Neural progenitor cell (in vitro differentiated cells): ENCODE data around the gene MPEG1. TPM values are rescaled to one million over a fixed set of nuclear protein-coding genes. Genes with fewer than 3 reads are reported as not detected.
A peak's percentile ranks its signal among the peaks of the same experiment; 100 is the strongest.

Experiments used
- DNase-seq: peaks from one replicate; pipeline ENCODE4 v3.0.0-alpha.2; 2016; ENCODE audit warnings: low spot score
- H2AFZ ChIP-seq: fragments of 200-600 bp; sonication (generic); replicated peaks from 2 replicates; pipeline ENCODE4 v1.6.1; 2016; ENCODE audit warnings: antibody characterized with exemption
- H3F3A ChIP-seq: fragments of 200-600 bp; sonication (generic); 2 replicates; pipeline ENCODE4 v1.6.1; 2016; ENCODE audit warnings: antibody characterized with exemption, low read depth
- H3K27ac ChIP-seq: fragments of 200-600 bp; sonication (generic); 2 replicates; pipeline ENCODE4 v1.5.1; 2016; ENCODE audit warnings: mild to moderate bottlenecking
- H3K27me3 ChIP-seq: fragments of 200-600 bp; sonication (generic); 2 replicates; pipeline ENCODE4 v1.6.1; 2016; ENCODE audit warnings: mild to moderate bottlenecking, moderate library complexity
- H3K36me3 ChIP-seq: fragments of 200-600 bp; sonication (generic); 2 replicates; pipeline ENCODE4 v1.5.1; 2016
- H3K4me1 ChIP-seq: fragments of 200-600 bp; sonication (generic); 2 replicates; pipeline ENCODE4 v1.6.1; 2016; ENCODE audit warnings: mixed run types
- H3K4me2 ChIP-seq: fragments of 200-600 bp; sonication (generic); 2 replicates; pipeline ENCODE4 v1.6.1; 2016
- H3K4me3 ChIP-seq: fragments of 200-600 bp; sonication (generic); 2 replicates; pipeline ENCODE4 v1.5.1; 2016
- H3K79me2 ChIP-seq: fragments of 200-600 bp; sonication (generic); 2 replicates; pipeline ENCODE4 v1.6.1; 2016; ENCODE audit warnings: low read depth
- H3K9ac ChIP-seq: fragments of 200-600 bp; sonication (generic); 2 replicates; pipeline ENCODE4 v1.6.1; 2016
- H3K9me3 ChIP-seq: fragments of 200-600 bp; sonication (generic); 2 replicates; pipeline ENCODE4 v1.5.1; 2016; ENCODE audit warnings: low read depth
- H4K20me1 ChIP-seq: fragments of 200-600 bp; sonication (generic); 2 replicates; pipeline ENCODE4 v1.6.1; 2016; ENCODE audit warnings: low read depth
- H3K27ac Mint-ChIP-seq: 3 replicates; pipeline ENCODE4 v1.8.0; 2021; ENCODE audit warnings: mixed read lengths
- H3K27me3 Mint-ChIP-seq: 2 replicates; pipeline ENCODE4 v1.8.0; 2022; ENCODE audit warnings: low read depth, mild to moderate bottlenecking, inconsistent platforms, moderate library complexity, mixed read lengths; ENCODE audit not compliant: insufficient read depth
- H3K36me3 Mint-ChIP-seq: 3 replicates; pipeline ENCODE4 v1.8.0; 2021; ENCODE audit warnings: mixed read lengths
- H3K4me1 Mint-ChIP-seq: 3 replicates; pipeline ENCODE4 v1.8.0; 2021; ENCODE audit warnings: mixed read lengths
- H3K4me3 Mint-ChIP-seq: 3 replicates; pipeline ENCODE4 v1.8.0; 2021; ENCODE audit warnings: mild to moderate bottlenecking, moderate library complexity, mixed read lengths
- H3K9me3 Mint-ChIP-seq: 3 replicates; pipeline ENCODE4 v1.8.0; 2020; ENCODE audit warnings: mixed read lengths
- EZH2 ChIP-seq: fragments of 200-600 bp; sonication (generic); IDR thresholded peaks from 2 replicates; pipeline ENCODE4 v1.6.1; 2017; ENCODE audit warnings: antibody characterized with exemption, mild to moderate bottlenecking, moderate library complexity
- EZH2phosphoT487 ChIP-seq: fragments of 200-600 bp; sonication (generic); IDR thresholded peaks from 2 replicates; pipeline ENCODE4 v1.6.1; 2017; ENCODE audit warnings: antibody characterized with exemption
- total RNA-seq: library from RNA; depleted of rRNA; stranded (reverse); fragments of >200 nt; gene quantifications from 2 replicates; pipeline ENCODE4 v1.2.3, GENCODE V29; 2015; ENCODE audit warnings: low replicate concordance
- TF ChIP-seq, protein P1 (sequence below): fragments of 200-600 bp; sonication (generic); IDR thresholded peaks from 2 replicates; pipeline ENCODE4 v1.5.1; 2017; ENCODE audit warnings: antibody characterized with exemption, mild to moderate bottlenecking

MPEG1 gene
- total RNA-seq, 1 donor from 2014 or later: not detected

DNA sequence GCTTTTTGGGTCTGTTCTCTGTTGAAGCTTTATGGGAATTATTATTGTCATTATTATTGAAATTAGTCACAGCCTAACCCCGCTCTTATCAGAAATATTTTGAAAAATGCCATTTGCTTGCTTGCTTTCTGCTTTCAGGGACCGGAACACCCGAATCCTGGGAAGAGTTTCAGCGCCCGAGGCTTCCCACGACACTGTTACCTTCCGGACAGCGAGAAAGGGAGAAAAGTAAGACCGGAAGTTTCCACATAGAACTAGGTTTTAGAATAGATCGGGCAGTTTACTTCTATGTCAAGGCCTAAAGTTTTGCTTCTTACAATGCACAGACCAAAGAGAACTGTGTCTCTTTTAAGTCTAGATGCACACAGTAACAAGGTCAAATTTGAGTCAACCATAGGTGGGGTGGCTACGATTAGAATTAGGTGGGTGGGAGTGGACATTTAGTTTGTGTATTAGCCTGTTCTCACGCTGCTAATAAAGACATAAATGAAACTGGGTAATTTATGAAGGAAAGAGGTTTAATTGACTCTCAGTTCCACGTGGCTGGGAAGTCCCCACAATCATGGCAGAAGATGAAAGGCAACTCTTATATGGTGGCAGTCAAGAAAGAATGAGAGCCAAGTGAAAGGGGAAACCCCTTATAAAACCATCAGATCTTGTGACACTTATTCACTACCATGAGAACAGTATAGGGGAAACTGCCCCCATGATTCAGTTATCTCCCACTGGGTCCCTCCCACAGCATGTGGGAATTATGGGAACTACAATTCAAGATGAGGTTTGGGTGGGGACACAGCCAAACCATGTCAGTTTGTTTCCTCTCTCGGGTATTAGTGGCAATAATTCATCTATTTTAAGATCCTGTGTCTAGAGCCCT, 12.9 kb downstream of the MPEG1 start:
- Mint-ChIP-seq H3K27me3 (peaks cover 4% of the 10 kb centered on the region), H3K27ac (peak overlapping the region; percentile 62), H3K4me1 (peaks cover 13% of the 10 kb centered on the region), H3K36me3 (peaks cover 88% of the 10 kb centered on the region), H3K4me3 (no peak overlapping the region), H3K9me3 (peaks cover 6% of the 10 kb centered on the region)
- peaks cover 15% of the 10 kb centered on the region for H3F3A ChIP-seq
- peaks cover 17% of the 10 kb centered on the region for H3K4me1 ChIP-seq
- no peak overlapping the region for H2AFZ ChIP-seq
- peaks cover 12% of the 10 kb centered on the region for H3K36me3 ChIP-seq
- no peak overlapping the region for H3K9ac ChIP-seq
- H3K9me3 ChIP-seq: no peaks in the 10 kb centered on the region
- peak overlapping the region; percentile 83 for H3K27ac ChIP-seq
- H3K4me3 ChIP-seq: no peak overlapping the region
- H3K4me2 ChIP-seq: peak overlapping the region; percentile 57
- no peaks in the 10 kb centered on the region for H3K27me3 ChIP-seq
- no peaks in the 10 kb centered on the region for H3K79me2 ChIP-seq
- no peak for DNase-seq
- TF ChIP-seq EZH2phosphoT487 (no peak), EZH2 (no peak)
- TF ChIP-seq, protein P1, sequence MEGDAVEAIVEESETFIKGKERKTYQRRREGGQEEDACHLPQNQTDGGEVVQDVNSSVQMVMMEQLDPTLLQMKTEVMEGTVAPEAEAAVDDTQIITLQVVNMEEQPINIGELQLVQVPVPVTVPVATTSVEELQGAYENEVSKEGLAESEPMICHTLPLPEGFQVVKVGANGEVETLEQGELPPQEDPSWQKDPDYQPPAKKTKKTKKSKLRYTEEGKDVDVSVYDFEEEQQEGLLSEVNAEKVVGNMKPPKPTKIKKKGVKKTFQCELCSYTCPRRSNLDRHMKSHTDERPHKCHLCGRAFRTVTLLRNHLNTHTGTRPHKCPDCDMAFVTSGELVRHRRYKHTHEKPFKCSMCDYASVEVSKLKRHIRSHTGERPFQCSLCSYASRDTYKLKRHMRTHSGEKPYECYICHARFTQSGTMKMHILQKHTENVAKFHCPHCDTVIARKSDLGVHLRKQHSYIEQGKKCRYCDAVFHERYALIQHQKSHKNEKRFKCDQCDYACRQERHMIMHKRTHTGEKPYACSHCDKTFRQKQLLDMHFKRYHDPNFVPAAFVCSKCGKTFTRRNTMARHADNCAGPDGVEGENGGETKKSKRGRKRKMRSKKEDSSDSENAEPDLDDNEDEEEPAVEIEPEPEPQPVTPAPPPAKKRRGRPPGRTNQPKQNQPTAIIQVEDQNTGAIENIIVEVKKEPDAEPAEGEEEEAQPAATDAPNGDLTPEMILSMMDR: no peak
- H4K20me1 ChIP-seq: no peaks in the 10 kb centered on the region

- peaks cover 13% of the 10 kb centered on the region for H3K4me1 Mint-ChIP-seq
- Histone ChIP-seq H3F3A (peaks cover 15% of the 10 kb centered on the region), H3K27me3 (no peaks in the 10 kb centered on the region), H3K79me2 (no peaks in the 10 kb centered on the region), H3K9ac (no peak overlapping the region), H2AFZ (no peak overlapping the region), H3K4me1 (peaks cover 17% of the 10 kb centered on the region), H3K4me3 (no peak overlapping the region), H3K4me2 (peak overlapping the region; percentile 57), H4K20me1 (no peaks in the 10 kb centered on the region), H3K27ac (peak overlapping the region; percentile 83), H3K36me3 (peaks cover 18% of the 10 kb centered on the region), H3K9me3 (no peaks in the 10 kb centered on the region)
- H3K27ac Mint-ChIP-seq: peak overlapping the region; percentile 19
- peaks cover 4% of the 10 kb centered on the region for H3K27me3 Mint-ChIP-seq
- H3K36me3 Mint-ChIP-seq: peaks cover 86% of the 10 kb centered on the region
- no peak for TF ChIP-seq EZH2phosphoT487
- no peak for TF ChIP-seq EZH2
- TF ChIP-seq, protein P1: no peak
- H3K4me3 Mint-ChIP-seq: no peak overlapping the region
- peak; percentile 47 for DNase-seq
- H3K9me3 Mint-ChIP-seq: peaks cover 6% of the 10 kb centered on the region
These were observed 14.0 kb downstream of the MPEG1 start for GRCh38 chr11:59198726-59199125.

GRCh38 chr11:59197991-59198390, 14.7 kb downstream of the MPEG1 start:
- Histone ChIP-seq H4K20me1 (no peaks in the 10 kb centered on the region), H3K27me3 (no peaks in the 10 kb centered on the region), H3F3A (peaks cover 15% of the 10 kb centered on the region), H3K4me2 (peak overlapping the region; percentile 57), H2AFZ (no peak overlapping the region), H3K4me1 (peaks cover 17% of the 10 kb centered on the region), H3K4me3 (no peak overlapping the region), H3K9me3 (no peaks in the 10 kb centered on the region), H3K27ac (peak overlapping the region; percentile 83), H3K79me2 (no peaks in the 10 kb centered on the region), H3K9ac (no peak overlapping the region), H3K36me3 (peaks cover 18% of the 10 kb centered on the region)
- Mint-ChIP-seq H3K27me3 (peaks cover 4% of the 10 kb centered on the region), H3K36me3 (peaks cover 88% of the 10 kb centered on the region), H3K27ac (peak overlapping the region; percentile 19), H3K9me3 (peaks cover 6% of the 10 kb centered on the region), H3K4me3 (no peak overlapping the region), H3K4me1 (peaks cover 13% of the 10 kb centered on the region)
- no peak for DNase-seq
- TF ChIP-seq EZH2 (no peak), EZH2phosphoT487 (no peak)
- TF ChIP-seq, protein P1: no peak
